AG04450 (cell line): ENCODE measurements around the gene RPL36A. TPM values are rescaled to one million over a fixed set of nuclear protein-coding genes. Genes with fewer than 3 reads are reported as not detected.

Experiments
- CTCF ChIA-PET: fragments of 300-600, 350-600 bp; formaldehyde crosslinking; extraction: SDS; loops from one replicate; lab custom pipeline; 2022; ENCODE audit warnings: antibody characterized with exemption, inconsistent platforms; lab: Charles Lee
- POLR2A ChIA-PET: fragments of 350-600 bp; formaldehyde crosslinking; extraction: SDS; loops from one replicate; lab custom pipeline; 2021; ENCODE audit warnings: antibody characterized with exemption, inconsistent platforms; lab: Yijun Ruan, JAX
- DNase-seq: peaks from one replicate; pipeline ENCODE4 v3.0.0-alpha.2; 2011; ENCODE audit warnings: low read depth, low spot score
- H3K27ac ChIP-seq: one replicate; pipeline ENCODE4 v1.5.1; 2012; ENCODE audit warnings: low read depth, low read length, control low read depth
- H3K27me3 ChIP-seq: one replicate; pipeline ENCODE4 v1.6.0; 2012; ENCODE audit warnings: low read length; ENCODE audit not compliant: control insufficient read depth, insufficient read depth
- H3K4me3 ChIP-seq: 2 replicates; pipeline ENCODE4 v1.5.1; 2011; ENCODE audit warnings: mild to moderate bottlenecking, low read depth, low read length, control low read depth
- H3K9me3 ChIP-seq: 2 replicates; pipeline ENCODE4 v1.5.1; 2012; ENCODE audit warnings: low read length; ENCODE audit not compliant: control insufficient read depth, insufficient read depth
- CTCF ChIP-seq: IDR thresholded peaks from 2 replicates; pipeline ENCODE4 v1.5.1; 2011; ENCODE audit warnings: low read depth, low read length, control low read depth, inconsistent platforms
- polyA minus RNA-seq: library from RNA; depleted of rRNA, polyadenylated mRNA; stranded (reverse); fragments of >200 nt; gene quantifications from 2 replicates; pipeline ENCODE4 v1.2.3, GENCODE V29; 2011; rRNA and poly(A)+ RNA removed
- polyA plus RNA-seq: library from polyadenylated mRNA; depleted of rRNA; stranded (reverse); fragments of >200 nt; gene quantifications from 2 replicates; pipeline ENCODE4 v1.2.3, GENCODE V29; 2011; rRNA removed

Gene RPL36A
- 2,019 and 2,123 TPM in 2 replicates for polyA plus RNA-seq
- 67.7 and 86.6 TPM in 2 replicates for polyA minus RNA-seq

GRCh38 chrX:101390664-101391525 is at the start of gene RPL36A:
RPL36A (plus strand) TSS chrX:101391011; CDS start chrX:101391044, 33 bp downstream.
- Histone ChIP-seq H3K9me3 (no peaks in the 10 kb centered on the region), H3K27me3 (peaks cover 5% of the 10 kb centered on the region), H3K27ac (peak within 1 kb of the TSS; percentile 68), H3K4me3 (peak within 1 kb of the TSS; percentile 75)
- ChIA-PET POLR2A (interaction anchor here (0.6 to 2.1 kb wide), 11 partner anchors 10 to 161 kb away, joined by 3 to 9 read pairs (median 6); partner anchors contain the start of genes ARMCX1, GLA, HNRNPH2 and TIMM8A), CTCF (interaction anchor here (0.6 to 1.7 kb wide), 22 partner anchors 9 to 573 kb away, joined by 3 to 13 read pairs (median 4); partner anchors contain the start of gene TIMM8A)
- peak; percentile 77 for TF ChIP-seq CTCF
- peak; percentile 72 for DNase-seq

GRCh38 chrX:101347859-101348451 is 42.9 kb upstream of the RPL36A start:
- no peaks in the 10 kb centered on the region for H3K27me3 ChIP-seq
- CTCF ChIA-PET = interaction anchor here (2.2 kb wide), 1 partner anchor 43 kb away, joined by 12 read pairs; the partner anchor contains the start of gene RPL36A
- H3K4me3 ChIP-seq = peak overlapping the region; percentile 80
- TF ChIP-seq CTCF = no peak
- POLR2A ChIA-PET = interaction anchor here (1.4 kb wide), 1 partner anchor 43 kb away, joined by 9 read pairs; the partner anchor contains the start of gene RPL36A
- H3K27ac ChIP-seq = no peak overlapping the region
- H3K9me3 ChIP-seq = no peaks in the 10 kb centered on the region
- no peak for DNase-seq

- TF ChIP-seq CTCF = no peak
- DNase-seq = peak; percentile 8
- no peaks in the 10 kb centered on the region for H3K27me3 ChIP-seq
- H3K9me3 ChIP-seq = no peaks in the 10 kb centered on the region
- ChIA-PET CTCF (interaction anchor here (0.6 to 2.2 kb wide), 2 partner anchors 42 to 679 kb away, joined by 3 to 12 read pairs; partner anchors contain the start of gene RPL36A), POLR2A (interaction anchor here (1.4 kb wide), 1 partner anchor 42 kb away, joined by 9 read pairs; the partner anchor contains the start of gene RPL36A)
- H3K4me3 ChIP-seq = peak within 1 kb of the TSS; percentile 80
- peak within 1 kb of the TSS; percentile 31 for H3K27ac ChIP-seq
These were observed 42.2 kb upstream of the RPL36A start, which contains the start of gene TIMM8A for GRCh38 chrX:101348452-101349192. TIMM8A (minus strand) TSS chrX:101348742; CDS start chrX:101348664, 78 bp downstream.

- Histone ChIP-seq H3K4me3 (peak overlapping the region; percentile 80), H3K27ac (peak overlapping the region; percentile 31), H3K27me3 (no peaks in the 10 kb centered on the region), H3K9me3 (no peaks in the 10 kb centered on the region)
- TF ChIP-seq CTCF = no peak
- POLR2A ChIA-PET = interaction anchor here (1.4 kb wide), 1 partner anchor 42 kb away, joined by 9 read pairs; the partner anchor contains the start of gene RPL36A
- CTCF ChIA-PET = interaction anchor here (0.6 to 2.2 kb wide), 2 partner anchors 41 to 679 kb away, joined by 3 to 12 read pairs; partner anchors contain the start of gene RPL36A
- DNase-seq = no peak
These were observed 41.6 kb upstream of the RPL36A start for GRCh38 chrX:101349193-101349562.
